ENCODE data around the gene STK24. TPM values are rescaled to one million over a fixed set of nuclear protein-coding genes. Genes with fewer than 3 reads are reported as not detected.

STK24 gene
- total RNA-seq, 2 experiments from 2014 or later, result 189 to 204 TPM

DNA sequence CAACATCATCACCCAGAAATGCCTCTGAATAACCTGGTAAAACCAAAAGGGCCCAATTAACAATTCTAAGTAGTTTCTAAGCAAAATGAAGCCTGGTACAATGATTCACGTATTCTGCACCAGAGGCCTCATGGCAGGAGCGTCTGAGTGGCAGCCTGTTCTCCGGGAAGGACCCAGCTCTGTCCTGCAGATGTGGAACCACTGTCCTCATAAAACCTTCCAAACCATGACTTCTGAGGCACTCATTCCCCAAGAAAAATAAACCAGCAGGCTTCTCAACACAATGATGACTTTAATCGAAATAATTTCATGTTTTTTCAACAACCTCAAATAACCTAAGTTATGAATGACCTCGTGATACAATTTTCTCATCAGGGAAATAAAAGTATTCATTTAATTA lies 89.9 kb downstream of the STK24 start:
- ChIA-PET POLR2A (interaction anchor here (0.7 to 3.0 kb wide), 4 partner anchors 17 to 167 kb away, joined by 3 to 12 read pairs (median 3); no protein-coding TSS in a partner anchor), CTCF (interaction anchor here (1.0 to 4.6 kb wide), 2 partner anchors 42 to 55 kb away, joined by 4 to 19 read pairs; no protein-coding TSS in a partner anchor)
- Mint-ChIP-seq H3K27me3 (no peaks in the 10 kb centered on the region), H3K9me3 (no peaks in the 10 kb centered on the region), H3K4me3 (no peak overlapping the region), H3K36me3 (ENCODE audit: low read depth) (peaks cover 25% of the 10 kb centered on the region), H3K27ac (peak overlapping the region; percentile 90), H3K4me1 (peaks cover 88% of the 10 kb centered on the region)
- no peak for DNase-seq

DNA sequence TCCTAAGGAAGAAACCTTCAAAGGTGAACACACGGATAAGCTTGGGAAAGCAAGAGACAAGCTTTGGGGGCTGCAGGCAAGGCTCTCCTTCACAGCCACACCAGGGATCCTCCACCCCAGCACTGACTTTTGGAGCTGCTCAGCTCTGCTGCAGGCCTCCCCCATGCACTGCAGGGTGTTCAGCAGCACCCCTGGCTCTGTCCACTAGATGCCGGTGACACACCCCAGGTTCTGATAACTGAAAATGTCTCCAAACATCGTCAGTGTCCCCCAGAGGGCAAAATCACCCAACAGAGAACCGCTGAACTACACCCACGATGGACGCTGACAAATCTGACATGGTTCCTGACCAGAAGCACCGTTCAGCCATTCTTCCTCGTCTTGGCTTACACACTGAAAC lies 90.5 kb downstream of the STK24 start:
- DNase-seq, result no peak
- CTCF ChIA-PET, result interaction anchor here (0.6 to 4.6 kb wide), 3 partner anchors 41 to 59 kb away, joined by 3 to 19 read pairs (median 4); no protein-coding TSS in a partner anchor
- H3K9me3 Mint-ChIP-seq, result no peaks in the 10 kb centered on the region
- no peaks in the 10 kb centered on the region for H3K27me3 Mint-ChIP-seq
- POLR2A ChIA-PET, result interaction anchor here (0.7 to 3.0 kb wide), 5 partner anchors 18 to 167 kb away, joined by 3 to 21 read pairs (median 3); no protein-coding TSS in a partner anchor
- no peak overlapping the region for H3K4me3 Mint-ChIP-seq
- peaks cover 27% of the 10 kb centered on the region for H3K36me3 Mint-ChIP-seq (ENCODE audit: low read depth)
- peak overlapping the region; percentile 90 for H3K27ac Mint-ChIP-seq
- peaks cover 90% of the 10 kb centered on the region for H3K4me1 Mint-ChIP-seq

DNA sequence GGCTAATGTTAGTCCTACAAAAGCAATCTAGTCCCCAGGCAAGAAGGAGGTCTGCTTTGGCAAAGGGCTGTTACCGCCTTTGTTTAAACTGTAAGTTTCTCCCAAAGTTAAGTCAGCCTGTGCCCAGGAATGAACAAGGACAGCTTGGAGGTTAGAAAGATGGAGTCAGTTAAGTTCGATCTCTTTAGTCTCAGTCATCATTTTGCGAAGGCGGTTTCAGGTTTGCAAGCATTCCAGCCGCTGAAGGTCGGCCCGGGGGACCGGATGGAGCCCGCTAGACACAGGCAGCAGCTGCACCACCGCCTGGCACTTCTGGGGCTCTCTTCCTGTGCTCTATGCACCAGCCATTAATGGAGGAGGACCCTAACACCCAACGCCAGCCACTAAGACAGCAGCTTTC lies 91.3 kb downstream of the STK24 start:
- CTCF ChIA-PET, result interaction anchor here (1.0 to 4.6 kb wide), 11 partner anchors 10 to 168 kb away, joined by 3 to 19 read pairs (median 5); no protein-coding TSS in a partner anchor
- Mint-ChIP-seq H3K4me3 (peak overlapping the region; percentile 18), H3K27me3 (no peaks in the 10 kb centered on the region), H3K27ac (peak overlapping the region; percentile 90), H3K36me3 (ENCODE audit: low read depth) (peaks cover 29% of the 10 kb centered on the region), H3K9me3 (no peaks in the 10 kb centered on the region), H3K4me1 (peaks cover 93% of the 10 kb centered on the region)
- no peak for DNase-seq
- POLR2A ChIA-PET, result interaction anchor here (0.8 to 3.0 kb wide), 16 partner anchors 9 to 168 kb away, joined by 3 to 24 read pairs (median 6); partner anchors contain the start of gene STK24

DNA sequence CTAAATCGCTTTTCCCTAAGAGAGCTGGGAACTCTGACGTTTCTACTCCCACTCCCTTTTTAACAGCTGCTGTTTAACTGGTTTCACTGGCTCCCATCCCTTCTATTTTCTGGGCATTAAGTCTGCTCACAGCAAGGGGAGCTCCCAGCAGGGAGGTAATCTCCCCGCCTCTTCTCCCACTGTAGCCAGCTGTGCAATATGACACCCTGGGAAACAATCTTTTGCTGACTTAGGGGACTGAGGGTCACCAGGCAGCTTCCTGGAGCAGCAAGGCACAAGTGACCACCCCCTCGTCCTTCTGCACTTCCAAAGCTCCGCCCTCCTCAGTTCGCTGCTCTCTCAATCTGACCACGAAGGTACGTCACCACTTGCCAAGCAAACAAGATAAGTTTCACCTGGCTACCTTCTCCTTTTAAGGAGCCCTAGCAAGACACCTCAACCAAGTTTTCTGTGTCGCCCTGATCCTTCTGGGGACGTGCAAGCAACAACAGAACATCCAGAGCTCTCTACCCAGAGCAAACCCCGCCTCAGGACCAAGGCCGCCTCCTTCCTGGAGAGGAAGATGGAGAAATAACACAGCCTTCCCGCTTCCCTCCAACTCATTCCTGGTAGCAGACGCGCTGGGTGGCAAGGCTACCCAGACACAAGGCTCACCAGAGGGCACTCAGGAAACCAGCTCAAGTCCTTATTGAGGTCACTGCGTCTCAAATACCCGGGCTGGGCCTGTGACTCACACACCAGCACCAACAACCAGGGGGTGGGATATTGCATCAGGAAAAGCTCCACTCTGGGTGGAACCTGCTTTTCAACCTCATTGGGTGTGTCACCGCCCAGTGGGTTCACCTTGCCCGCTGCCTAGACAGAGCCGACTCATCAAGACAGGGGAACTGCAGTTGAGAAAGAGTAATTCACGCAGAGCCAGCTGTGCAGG lies 92.4 kb downstream of the STK24 start:
- H3K27me3 Mint-ChIP-seq, result no peaks in the 10 kb centered on the region
- CTCF ChIA-PET, result interaction anchor here (0.9 to 4.6 kb wide), 14 partner anchors 11 to 169 kb away, joined by 3 to 19 read pairs (median 4); no protein-coding TSS in a partner anchor
- peaks cover 90% of the 10 kb centered on the region for H3K4me1 Mint-ChIP-seq
- peak overlapping the region; percentile 90 for H3K27ac Mint-ChIP-seq
- peak; percentile 83 for DNase-seq
- POLR2A ChIA-PET, result interaction anchor here (0.8 to 3.0 kb wide), 21 partner anchors 8 to 95 kb away, joined by 3 to 24 read pairs (median 5); partner anchors contain the start of gene STK24
- H3K4me3 Mint-ChIP-seq, result peak overlapping the region; percentile 51
- H3K9me3 Mint-ChIP-seq, result no peaks in the 10 kb centered on the region
- peaks cover 23% of the 10 kb centered on the region for H3K36me3 Mint-ChIP-seq (ENCODE audit: low read depth)

DNA sequence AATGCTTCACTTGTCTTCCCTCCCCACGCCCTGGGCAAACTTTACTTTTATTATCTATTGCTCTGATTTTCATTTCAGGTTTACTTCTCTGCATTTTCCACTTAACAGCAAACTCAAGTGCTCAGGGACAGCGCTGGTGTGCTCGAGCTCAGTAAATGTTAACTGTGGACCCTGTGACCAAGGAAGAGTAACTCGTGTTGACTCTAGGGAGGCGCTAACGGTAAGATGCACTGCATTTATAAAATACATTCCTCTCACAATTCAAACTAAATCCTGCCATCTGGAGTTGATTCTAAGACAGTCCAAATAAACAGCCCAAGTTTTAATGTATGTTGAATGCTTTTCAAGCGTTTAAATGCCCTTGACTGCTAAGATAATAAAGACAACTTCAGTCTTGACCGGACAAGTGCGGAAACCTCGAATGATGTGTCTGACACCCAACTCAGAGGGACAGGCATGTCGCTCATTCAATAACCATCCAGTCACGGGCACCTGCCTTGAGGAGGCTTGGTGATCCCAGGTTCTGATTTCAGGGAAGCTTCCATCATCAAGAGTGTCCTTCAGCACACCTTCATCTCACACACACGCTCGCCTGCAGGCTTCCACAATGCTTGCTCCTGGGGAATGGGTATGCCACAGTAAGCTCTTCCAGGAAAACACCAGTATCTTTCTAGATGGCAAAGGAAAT lies 93.2 kb downstream of the STK24 start:
- Mint-ChIP-seq H3K4me1 (peaks cover 91% of the 10 kb centered on the region), H3K36me3 (ENCODE audit: low read depth) (peaks cover 24% of the 10 kb centered on the region), H3K4me3 (no peak overlapping the region), H3K27ac (peak overlapping the region; percentile 90), H3K9me3 (no peaks in the 10 kb centered on the region), H3K27me3 (no peaks in the 10 kb centered on the region)
- DNase-seq, result no peak
- ChIA-PET POLR2A (interaction anchor here (0.9 to 3.0 kb wide), 11 partner anchors 10 to 94 kb away, joined by 3 to 21 read pairs (median 7); partner anchors contain the start of gene STK24), CTCF (interaction anchor here (1.2 to 4.6 kb wide), 8 partner anchors 12 to 170 kb away, joined by 3 to 19 read pairs (median 5); no protein-coding TSS in a partner anchor)

DNA sequence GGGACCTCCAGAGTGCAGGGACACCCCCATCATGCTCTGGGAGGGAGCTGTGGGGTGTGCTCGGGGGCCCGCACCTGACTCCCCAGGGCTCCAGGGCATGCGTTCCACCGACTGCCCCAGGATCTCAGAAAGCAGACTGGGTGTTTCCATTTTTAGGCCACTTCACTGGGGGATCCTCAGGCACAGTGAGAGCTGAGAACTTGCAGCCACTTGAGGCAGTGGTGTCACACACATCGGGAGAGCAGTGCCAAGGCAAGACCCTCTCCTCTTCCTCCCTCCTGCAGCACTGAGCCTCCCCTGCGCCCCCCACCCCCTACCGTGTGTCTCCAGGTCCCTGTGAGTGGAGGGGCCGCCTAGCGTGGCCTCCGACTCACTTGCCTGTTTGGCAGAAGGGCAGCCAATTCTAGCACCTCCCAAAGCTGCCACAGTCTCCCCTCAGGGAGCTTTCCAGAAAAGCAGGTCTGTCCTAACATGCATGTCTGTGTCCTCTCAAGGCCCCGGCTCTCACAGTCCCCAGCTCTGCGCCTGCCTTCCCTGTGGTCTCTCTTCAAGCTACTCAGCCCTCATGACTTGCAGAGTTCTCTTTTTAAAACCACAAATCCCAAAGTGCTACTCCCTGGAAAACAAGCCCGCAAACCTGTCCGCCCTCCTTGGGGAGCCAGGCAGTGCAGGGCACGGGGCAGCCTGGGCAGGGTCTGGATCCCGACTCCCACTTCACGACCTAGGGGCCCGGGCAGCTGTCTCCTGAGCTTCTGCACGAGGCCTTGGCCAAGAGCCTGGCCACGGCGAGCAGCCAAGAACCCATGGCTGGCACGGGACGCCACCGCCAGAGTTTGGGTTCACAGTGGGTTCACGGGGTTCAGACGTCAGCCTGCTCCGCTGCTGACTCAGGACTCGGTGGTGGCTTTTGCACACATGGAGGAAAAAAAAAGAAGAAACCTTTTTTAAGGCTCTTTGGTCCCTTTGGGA lies 94.1 kb downstream of the STK24 start:
- CTCF ChIA-PET, result interaction anchor here (0.8 to 4.6 kb wide), 8 partner anchors 11 to 170 kb away, joined by 3 to 19 read pairs (median 4); no protein-coding TSS in a partner anchor
- peaks cover 32% of the 10 kb centered on the region for H3K36me3 Mint-ChIP-seq (ENCODE audit: low read depth)
- POLR2A ChIA-PET, result interaction anchor here (1.0 to 2.6 kb wide), 4 partner anchors 23 to 95 kb away, joined by 3 to 15 read pairs (median 6); no protein-coding TSS in a partner anchor
- H3K4me1 Mint-ChIP-seq, result peaks cover 91% of the 10 kb centered on the region
- no peaks in the 10 kb centered on the region for H3K27me3 Mint-ChIP-seq
- peak overlapping the region; percentile 90 for H3K27ac Mint-ChIP-seq
- no peak overlapping the region for H3K4me3 Mint-ChIP-seq
- DNase-seq, result no peak
- no peaks in the 10 kb centered on the region for H3K9me3 Mint-ChIP-seq

DNA sequence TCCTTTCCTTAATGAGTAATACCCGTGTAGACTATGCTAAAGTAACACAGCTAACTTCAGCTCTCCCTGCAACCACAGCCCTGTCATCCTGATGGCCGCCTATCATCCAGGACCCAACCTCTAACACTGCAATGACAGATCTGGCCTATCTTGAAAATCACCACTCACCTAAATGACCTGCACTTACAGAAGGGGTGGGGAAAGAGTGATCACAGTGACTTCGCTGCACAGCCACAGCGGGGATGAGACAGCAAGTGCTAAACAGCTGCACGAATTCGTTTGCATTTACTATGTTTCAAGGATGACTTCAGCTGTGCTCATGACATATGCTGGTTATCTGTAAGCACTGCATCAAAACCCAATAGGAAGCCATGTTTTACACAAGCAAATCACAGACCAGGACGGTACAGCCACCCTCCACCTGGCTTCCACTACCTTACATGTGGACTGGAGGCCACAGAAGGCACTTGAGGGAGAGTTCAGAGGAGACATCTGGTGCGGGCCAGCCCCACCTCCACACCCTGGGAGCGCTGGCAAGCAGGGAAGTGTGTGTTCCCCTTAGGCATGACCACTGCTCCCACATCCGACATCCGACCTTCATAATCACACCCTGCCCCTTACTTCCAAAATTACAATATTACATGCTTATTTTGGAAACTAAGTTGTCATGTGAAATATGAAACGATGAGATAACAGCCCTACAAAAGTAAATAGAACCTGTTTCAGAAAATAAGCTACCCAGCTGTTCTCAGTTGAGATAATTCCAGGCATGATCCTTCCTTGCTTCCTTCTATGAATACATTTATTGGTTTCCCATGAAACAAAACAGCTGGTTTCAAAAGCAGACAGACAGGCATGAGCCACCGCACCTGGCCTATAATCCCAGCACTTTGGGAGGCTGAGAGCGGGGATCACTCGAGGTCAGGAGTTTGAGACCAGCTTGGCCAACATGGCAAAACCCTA lies 95.7 kb downstream of the STK24 start:
- Mint-ChIP-seq H3K27ac (peak overlapping the region; percentile 80), H3K4me1 (peaks cover 92% of the 10 kb centered on the region), H3K27me3 (no peaks in the 10 kb centered on the region), H3K36me3 (ENCODE audit: low read depth) (peaks cover 38% of the 10 kb centered on the region), H3K4me3 (no peak overlapping the region), H3K9me3 (no peaks in the 10 kb centered on the region)
- ChIA-PET POLR2A (interaction anchor here (0.6 to 2.0 kb wide), 7 partner anchors 47 to 1022 kb away, joined by 3 to 6 read pairs (median 3); no protein-coding TSS in a partner anchor), CTCF (interaction anchor here (0.6 to 2.6 kb wide), 6 partner anchors 13 to 172 kb away, joined by 3 to 18 read pairs (median 3); no protein-coding TSS in a partner anchor)
- peak; percentile 49 for DNase-seq

DNA sequence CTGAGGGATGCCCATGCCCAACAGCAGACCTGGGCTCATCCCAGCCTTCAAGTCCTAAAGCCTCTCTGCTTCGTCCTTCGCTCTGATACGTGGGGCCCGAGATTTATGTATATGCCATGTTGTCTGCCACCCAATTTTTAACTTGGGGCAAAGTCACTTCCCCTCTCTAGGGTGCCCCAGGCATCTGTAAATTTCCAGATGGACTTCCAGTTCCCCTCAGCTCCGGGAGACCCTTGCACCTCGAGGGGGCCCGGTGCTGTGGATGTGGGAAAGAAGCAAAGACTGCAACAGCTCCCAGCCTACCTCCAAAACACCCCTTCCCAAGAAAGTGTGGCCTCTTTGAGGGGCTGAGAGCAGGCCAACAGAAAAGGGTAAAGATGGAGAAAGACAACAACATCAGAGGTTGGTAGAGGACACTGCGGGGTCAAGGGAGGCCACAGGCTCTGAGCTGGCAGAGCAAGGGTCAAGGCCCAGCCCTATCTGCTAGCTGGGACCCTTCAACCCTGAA lies 97.4 kb downstream of the STK24 start:
- Mint-ChIP-seq H3K27me3 (no peaks in the 10 kb centered on the region), H3K36me3 (ENCODE audit: low read depth) (peaks cover 41% of the 10 kb centered on the region), H3K9me3 (no peaks in the 10 kb centered on the region), H3K4me1 (peaks cover 87% of the 10 kb centered on the region), H3K27ac (no peak overlapping the region), H3K4me3 (no peak overlapping the region)
- POLR2A ChIA-PET, result interaction anchor here (1.1 to 1.6 kb wide), 3 partner anchors 34 to 91 kb away, joined by 3 to 5 read pairs (median 4); no protein-coding TSS in a partner anchor
- no peak for DNase-seq
- CTCF ChIA-PET, result no interaction called here

DNA sequence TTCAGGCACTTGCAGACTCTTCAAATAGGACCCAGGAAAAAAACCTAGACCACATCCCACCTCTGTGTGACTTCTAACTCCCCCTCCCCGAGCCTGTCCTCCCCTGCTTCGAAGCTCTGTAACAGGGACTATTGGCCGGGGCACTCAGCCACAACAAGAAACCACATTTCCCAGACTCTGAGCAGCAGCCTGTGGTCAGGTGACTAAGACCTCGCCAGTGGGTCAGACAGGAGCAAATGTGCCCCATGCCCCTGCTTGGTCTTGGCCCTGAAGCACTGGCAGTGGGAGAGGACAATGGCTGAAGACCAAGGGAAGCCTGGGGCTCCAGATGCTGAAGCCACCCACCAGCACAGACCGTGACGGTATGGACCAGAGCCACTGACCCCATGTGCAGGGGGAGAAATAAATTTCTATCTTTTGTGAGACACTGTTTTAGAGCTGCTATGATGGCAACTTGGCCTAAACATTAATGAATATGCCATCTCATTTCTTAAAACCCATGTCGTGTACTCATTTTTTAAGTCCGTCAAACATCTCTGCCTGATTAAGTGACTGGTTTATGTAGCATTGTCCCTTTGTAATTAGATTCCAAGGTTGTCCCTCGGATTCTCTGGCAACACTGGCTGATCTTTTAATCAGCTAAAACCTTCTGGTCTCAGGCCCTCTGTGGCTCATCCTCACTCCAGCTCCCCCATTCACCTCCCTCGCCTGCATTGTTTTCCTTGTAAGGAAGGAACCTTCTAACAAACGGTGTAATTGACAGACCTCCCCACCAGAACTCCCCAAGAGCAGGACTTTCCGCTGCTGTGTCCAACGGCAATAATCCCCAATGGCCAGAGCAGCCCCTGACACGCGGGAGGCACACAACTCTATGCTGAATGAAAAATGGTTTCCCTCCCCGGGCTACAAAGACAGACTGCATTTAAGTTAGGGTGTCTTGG lies 98.4 kb downstream of the STK24 start:
- DNase-seq, result peak; percentile 42
- H3K9me3 Mint-ChIP-seq, result no peaks in the 10 kb centered on the region

More for the DNA sequence above, 98.4 kb downstream of the STK24 start:
- H3K36me3 Mint-ChIP-seq (ENCODE audit: low read depth), result peaks cover 52% of the 10 kb centered on the region
- CTCF ChIA-PET, result no interaction called here
- peaks cover 83% of the 10 kb centered on the region for H3K4me1 Mint-ChIP-seq
- no peaks in the 10 kb centered on the region for H3K27me3 Mint-ChIP-seq
- H3K27ac Mint-ChIP-seq, result peak overlapping the region; percentile 27
- POLR2A ChIA-PET, result interaction anchor here (0.6 to 2.6 kb wide), 6 partner anchors 11 to 98 kb away, joined by 3 to 15 read pairs (median 4); partner anchors contain the start of gene STK24
- H3K4me3 Mint-ChIP-seq, result peak overlapping the region; percentile 7
